MM.1S (cell line): ENCODE results near the gene DMPK.

Experiments
- DNase-seq: peaks from one replicate; pipeline ENCODE4 v3.0.0-alpha.2; 2015
- H2AFZ ChIP-seq: fragments of 300-600 bp; sonication (generic); 2 replicates; pipeline ENCODE4 v1.6.0; 2016; ENCODE audit warnings: antibody characterized with exemption, low read length
- H3F3A ChIP-seq: fragments of 300-600 bp; sonication (generic); 2 replicates; pipeline ENCODE4 v1.6.1; 2016; ENCODE audit warnings: mild to moderate bottlenecking, antibody characterized with exemption, low read length, moderate library complexity, mixed read lengths; ENCODE audit not compliant: insufficient read depth
- H3K27ac ChIP-seq: fragments of 300-600 bp; sonication (generic); 2 replicates; pipeline ENCODE4 v1.5.1; 2016; ENCODE audit warnings: mild to moderate bottlenecking, low read length
- H3K27me3 ChIP-seq: fragments of 300-600 bp; sonication (generic); replicated peaks from 2 replicates; pipeline ENCODE4 v1.6.0; 2016; ENCODE audit warnings: low read length; ENCODE audit not compliant: insufficient read depth
- H3K36me3 ChIP-seq: fragments of 300-600 bp; sonication (generic); replicated peaks from 2 replicates; pipeline ENCODE4 v1.6.1; 2016; ENCODE audit warnings: mild to moderate bottlenecking, low read length, mixed read lengths; ENCODE audit not compliant: insufficient read depth
- H3K4me1 ChIP-seq: fragments of 300-600 bp; sonication (generic); 2 replicates; pipeline ENCODE4 v1.6.1; 2016; ENCODE audit warnings: low read length, mixed read lengths
- H3K4me2 ChIP-seq: fragments of 300-600 bp; sonication (generic); 2 replicates; pipeline ENCODE4 v1.6.0; 2016; ENCODE audit warnings: low read depth, low read length
- H3K4me3 ChIP-seq: fragments of 300-600 bp; sonication (generic); 2 replicates; pipeline ENCODE4 v1.5.1; 2016; ENCODE audit warnings: low read length, mixed read lengths
- H3K79me2 ChIP-seq: fragments of 300-600 bp; sonication (generic); 2 replicates; pipeline ENCODE4 v1.6.1; 2016; ENCODE audit warnings: mixed run types, low read length, mixed read lengths
- H3K9ac ChIP-seq: fragments of 300-600 bp; sonication (generic); 2 replicates; pipeline ENCODE4 v1.6.1; 2016; ENCODE audit warnings: low read length, mixed read lengths
- H3K9me2 ChIP-seq: fragments of 300-600 bp; sonication (generic); replicated peaks from 2 replicates; pipeline ENCODE4 v1.6.1; 2016; ENCODE audit warnings: mild to moderate bottlenecking, low read length, mixed read lengths; ENCODE audit not compliant: insufficient read depth
- H3K9me3 ChIP-seq: fragments of 300-600 bp; sonication (generic); replicated peaks from 2 replicates; pipeline ENCODE4 v1.6.1; 2016; ENCODE audit warnings: mild to moderate bottlenecking, low read length, mixed read lengths; ENCODE audit not compliant: insufficient read depth
- H4K20me1 ChIP-seq: fragments of 300-600 bp; sonication (generic); 2 replicates; pipeline ENCODE4 v1.6.1; 2016; ENCODE audit warnings: mild to moderate bottlenecking, low read length, moderate library complexity, mixed read lengths; ENCODE audit not compliant: insufficient read depth
- EZH2 ChIP-seq: fragments of 300-600 bp; sonication (generic); optimal IDR thresholded peaks from 2 replicates; pipeline ENCODE3; 2017; ENCODE audit warnings: low read depth, mild to moderate bottlenecking, antibody characterized with exemption, low read length, mixed read lengths
- EZH2phosphoT487 ChIP-seq: fragments of 300-600 bp; sonication (generic); IDR thresholded peaks from 2 replicates; pipeline ENCODE4 v1.6.1; 2018; ENCODE audit warnings: antibody characterized with exemption, low read length
- TF ChIP-seq, protein P1 (sequence below): fragments of 300-600 bp; sonication (generic); IDR thresholded peaks from 2 replicates; pipeline ENCODE4 v1.5.1; 2016; ENCODE audit warnings: antibody characterized with exemption, low read length, mixed read lengths

DMPK gene

DNA sequence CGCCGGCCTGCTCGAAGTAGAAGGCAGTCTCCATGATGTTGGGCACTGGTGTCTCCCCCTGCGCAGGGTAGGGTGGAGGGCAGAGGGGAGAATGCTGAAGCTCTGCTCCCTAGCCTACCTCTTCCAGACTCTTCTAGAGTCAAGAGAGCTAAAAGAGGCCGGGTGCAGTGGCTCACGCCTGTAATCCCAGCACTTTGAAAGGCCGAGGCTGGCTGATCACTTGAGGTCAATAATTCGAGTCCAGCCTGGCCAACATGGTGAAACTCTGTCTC lies 22.6 kb upstream of the DMPK start:
- Histone ChIP-seq H3K36me3 (no peaks in the 10 kb centered on the region), H3K9me3 (no peaks in the 10 kb centered on the region), H2AFZ (no peak overlapping the region), H3K79me2 (no peaks in the 10 kb centered on the region), H3K4me2 (no peak overlapping the region), H3F3A (peaks cover 6% of the 10 kb centered on the region), H3K4me1 (peaks cover 6% of the 10 kb centered on the region), H4K20me1 (no peaks in the 10 kb centered on the region), H3K4me3 (no peak overlapping the region), H3K9ac (no peak overlapping the region), H3K9me2 (no peaks in the 10 kb centered on the region), H3K27ac (no peak overlapping the region), H3K27me3 (no peaks in the 10 kb centered on the region)
- TF ChIP-seq EZH2 = no peak
- no peak for TF ChIP-seq EZH2phosphoT487
- TF ChIP-seq, protein P1, sequence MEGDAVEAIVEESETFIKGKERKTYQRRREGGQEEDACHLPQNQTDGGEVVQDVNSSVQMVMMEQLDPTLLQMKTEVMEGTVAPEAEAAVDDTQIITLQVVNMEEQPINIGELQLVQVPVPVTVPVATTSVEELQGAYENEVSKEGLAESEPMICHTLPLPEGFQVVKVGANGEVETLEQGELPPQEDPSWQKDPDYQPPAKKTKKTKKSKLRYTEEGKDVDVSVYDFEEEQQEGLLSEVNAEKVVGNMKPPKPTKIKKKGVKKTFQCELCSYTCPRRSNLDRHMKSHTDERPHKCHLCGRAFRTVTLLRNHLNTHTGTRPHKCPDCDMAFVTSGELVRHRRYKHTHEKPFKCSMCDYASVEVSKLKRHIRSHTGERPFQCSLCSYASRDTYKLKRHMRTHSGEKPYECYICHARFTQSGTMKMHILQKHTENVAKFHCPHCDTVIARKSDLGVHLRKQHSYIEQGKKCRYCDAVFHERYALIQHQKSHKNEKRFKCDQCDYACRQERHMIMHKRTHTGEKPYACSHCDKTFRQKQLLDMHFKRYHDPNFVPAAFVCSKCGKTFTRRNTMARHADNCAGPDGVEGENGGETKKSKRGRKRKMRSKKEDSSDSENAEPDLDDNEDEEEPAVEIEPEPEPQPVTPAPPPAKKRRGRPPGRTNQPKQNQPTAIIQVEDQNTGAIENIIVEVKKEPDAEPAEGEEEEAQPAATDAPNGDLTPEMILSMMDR = no peak
- DNase-seq = no peak

DNA sequence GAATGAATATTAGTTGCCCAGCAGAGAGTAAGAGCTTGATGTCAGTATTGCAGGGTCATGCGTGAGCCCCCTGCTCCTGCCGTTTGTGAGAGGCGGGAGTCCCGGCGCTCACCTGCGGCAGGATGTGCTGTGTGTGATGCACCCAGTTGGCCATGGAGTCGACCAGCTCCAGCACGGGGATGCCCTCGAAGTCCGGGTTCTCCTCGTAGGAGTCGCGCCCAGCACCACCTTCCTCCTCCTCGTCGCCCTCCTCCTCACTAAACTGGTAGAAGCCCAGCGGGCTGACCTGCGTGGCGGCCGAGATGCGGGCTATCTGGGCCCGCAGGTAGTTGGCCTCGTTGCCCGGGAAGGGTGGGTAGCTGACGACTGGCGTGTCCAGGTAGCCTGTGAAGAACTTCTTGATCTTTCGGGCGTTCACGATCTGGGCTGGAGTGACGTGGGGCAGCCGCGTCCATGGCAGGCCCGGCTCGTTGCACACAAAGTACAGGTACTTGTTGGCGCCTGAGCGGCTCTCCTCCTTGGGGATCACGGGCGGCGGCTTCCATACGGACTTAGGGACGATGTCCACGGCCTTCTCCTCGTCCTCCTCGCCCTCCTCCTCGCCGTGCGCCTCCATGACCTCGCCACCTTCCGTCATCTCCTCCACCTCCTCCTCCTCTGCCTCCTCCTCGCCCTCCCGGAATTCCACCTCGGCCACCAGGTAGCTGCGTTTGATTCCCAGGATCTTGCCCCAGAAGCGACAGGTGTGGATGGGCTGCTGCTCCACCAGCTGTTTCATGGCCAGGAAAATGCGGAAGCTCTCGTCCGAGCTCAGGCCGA lies 22.1 kb upstream of the DMPK start:
- no peak for DNase-seq
- TF ChIP-seq, protein P1 = no peak
- TF ChIP-seq EZH2phosphoT487 (no peak), EZH2 (no peak)
- no peaks in the 10 kb centered on the region for H3K36me3 ChIP-seq
- H4K20me1 ChIP-seq = no peaks in the 10 kb centered on the region
- no peaks in the 10 kb centered on the region for H3K27me3 ChIP-seq
- peaks cover under 1% of the 10 kb centered on the region; the same call in 1 of the 2 replicates for H3K4me1 ChIP-seq
- H3K4me3 ChIP-seq = no peak overlapping the region
- H2AFZ ChIP-seq = no peak overlapping the region
- H3K79me2 ChIP-seq = no peaks in the 10 kb centered on the region
- peaks cover under 1% of the 10 kb centered on the region for H3F3A ChIP-seq
- no peak overlapping the region for H3K4me2 ChIP-seq
- H3K9ac ChIP-seq = no peak overlapping the region
- H3K9me2 ChIP-seq = no peaks in the 10 kb centered on the region
- H3K9me3 ChIP-seq = no peaks in the 10 kb centered on the region
- H3K27ac ChIP-seq = no peak overlapping the region

DNA sequence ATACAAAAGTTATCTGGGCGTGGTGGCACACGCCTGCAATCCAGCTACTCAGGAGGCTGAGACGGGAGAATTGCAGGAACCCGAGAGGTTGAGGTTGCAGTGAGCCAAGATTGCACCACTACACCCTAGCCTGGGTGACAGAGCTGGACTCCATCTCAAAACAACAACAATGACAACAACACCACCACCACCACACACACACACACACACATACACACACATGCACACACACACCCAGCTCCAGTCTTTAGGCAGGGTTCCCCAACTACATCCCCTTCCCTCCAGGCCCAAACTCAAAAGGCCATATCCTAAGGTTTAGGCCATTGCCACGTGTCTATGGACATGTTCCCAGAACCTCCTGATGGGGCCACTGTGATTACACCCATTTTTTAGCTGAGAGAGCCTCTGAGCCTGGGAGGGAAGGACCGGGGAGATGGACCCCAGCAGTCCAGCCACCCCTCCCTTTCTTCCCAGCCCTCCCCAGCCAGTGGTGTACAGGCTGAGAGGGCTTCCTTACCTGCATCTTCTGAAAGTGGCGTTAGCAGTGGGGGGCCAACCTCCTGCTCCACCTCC lies 19.4 kb upstream of the DMPK start:
- Histone ChIP-seq H3K27ac (no peak overlapping the region), H3K4me3 (no peak overlapping the region), H3K9ac (no peak overlapping the region), H3K27me3 (no peaks in the 10 kb centered on the region), H3K4me2 (no peak overlapping the region), H3K79me2 (no peaks in the 10 kb centered on the region), H3K36me3 (no peaks in the 10 kb centered on the region), H3K4me1 (no peaks in the 10 kb centered on the region), H3K9me2 (no peaks in the 10 kb centered on the region), H3F3A (no peaks in the 10 kb centered on the region), H3K9me3 (no peaks in the 10 kb centered on the region), H2AFZ (no peak overlapping the region), H4K20me1 (no peaks in the 10 kb centered on the region)
- TF ChIP-seq, protein P1 = no peak
- TF ChIP-seq EZH2 = no peak
- TF ChIP-seq EZH2phosphoT487 = no peak
- DNase-seq = no peak
